Esophagus muscularis mucosa (tissue), 4 donors: ENCODE measurements around the gene LMAN2.

Experiments used
- CTCF ChIP-seq, 3 experiments: fragments of 200-600 bp in 2 of 3; fragments of 450-650 bp in 1 of 3; sonication (generic) in 2 of 3; IDR thresholded peaks; one replicate each; pipeline ENCODE4 v1.5.1; 2017 to 2019; ENCODE audit warnings: antibody characterized with exemption in 3 of 3, mild to moderate bottlenecking in 2 of 3, moderate library complexity in 1 of 3
- EP300 ChIP-seq: sonication (generic); formaldehyde crosslinking; IDR thresholded peaks from one replicate; pipeline ENCODE4 v1.6.1; 2017; ENCODE audit warnings: antibody characterized with exemption
- POLR2A ChIP-seq: fragments of 450-650 bp; IDR thresholded peaks from one replicate; pipeline ENCODE4 v1.6.1; 2017; ENCODE audit warnings: antibody characterized with exemption, moderate library complexity, mild to moderate bottlenecking, low read depth
- POLR2AphosphoS5 ChIP-seq, 2 donors: sonication (generic); formaldehyde crosslinking; IDR thresholded peaks; one replicate each; pipeline ENCODE4 v1.6.1; 2017; ENCODE audit warnings: antibody characterized with exemption in 2 of 2

DNA sequence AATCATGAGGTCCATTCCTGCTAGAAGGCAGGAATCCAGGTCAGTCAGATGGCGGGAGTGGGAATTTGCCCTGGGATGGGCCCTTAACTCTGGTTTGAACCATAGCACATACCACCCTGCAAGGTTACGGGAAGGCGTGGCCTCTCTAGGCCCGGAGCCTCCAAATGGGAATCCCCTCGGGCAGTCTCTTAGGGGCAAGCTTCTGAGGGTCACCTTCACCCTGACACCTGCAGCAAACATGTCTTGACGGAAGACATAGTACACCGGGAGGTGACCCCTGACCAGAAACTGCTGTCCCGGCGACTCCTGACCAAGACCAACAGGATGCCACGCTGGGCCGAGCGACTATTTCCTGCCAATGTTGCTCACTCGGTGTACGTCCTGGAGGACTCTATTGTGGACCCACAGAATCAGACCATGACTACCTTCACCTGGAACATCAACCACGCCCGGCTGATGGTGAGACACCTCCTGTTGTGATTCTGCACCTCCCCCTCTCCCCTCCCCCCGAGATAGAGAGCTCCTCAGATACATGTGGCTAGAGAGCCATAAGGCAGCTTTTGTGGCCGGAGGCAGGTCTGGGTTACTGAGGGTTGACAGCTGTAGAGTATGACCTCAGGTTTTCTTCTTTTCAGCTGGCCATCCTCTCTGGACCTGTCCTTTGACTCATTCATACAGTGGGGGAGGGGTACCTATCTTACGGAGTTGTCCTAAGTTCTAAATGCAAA lies 46.9 kb downstream of the LMAN2 start:
- no peak for TF ChIP-seq POLR2AphosphoS5 (IDR thresholded peaks at IDR 0.05)
- no peak for TF ChIP-seq CTCF (IDR thresholded peaks at IDR 0.05)
- TF ChIP-seq EP300 = no peak
- TF ChIP-seq POLR2A = no peak
